ENCODE measurements around the gene SYK. TPM values are rescaled to one million over a fixed set of nuclear protein-coding genes. Genes with fewer than 3 reads are reported as not detected.
"Not testable (repeated sequence)": the region's sequence is repeated elsewhere in the genome, so short reads cannot be mapped to it uniquely, and the experiment has no call there.

Gene SYK
- total and polyA plus RNA-seq, 2 of the 13 experiments (the other 11 are each of a cell fraction or from before 2014, with no cell fraction given), result not detected

- H3K79me2 ChIP-seq (ENCODE audit: insufficient read depth, low read length); BruUV-seq (replicated peaks); H4K20me1 ChIP-seq (ENCODE audit: insufficient read depth, low read length); FAIRE-seq; H3K9me3 ChIP-seq (ENCODE audit: low read length); H3K36me3 ChIP-seq (replicated peaks in 1 of 2; ENCODE audit: control insufficient read depth in 1 of 2, insufficient read depth in 2 of 2, low read length in 2 of 2); H3K27ac ChIP-seq (ENCODE audit: extremely low read length, insufficient read depth, low read length); ATAC-seq; POLR2A ChIA-PET; H3K4me2 ChIP-seq (ENCODE audit: low read depth, low read length); H3K27me3 ChIP-seq (ENCODE audit: control insufficient read depth in 1 of 2, insufficient read depth in 2 of 2, low read length in 2 of 2); H3K4me1 ChIP-seq (ENCODE audit: insufficient read depth, low read length); H3K9ac ChIP-seq (ENCODE audit: insufficient read depth, low read depth, low read length); H2AFZ ChIP-seq (ENCODE audit: low read length); H3K4me3 ChIP-seq (replicated peaks in 1 of 3; ENCODE audit: insufficient read depth in 1 of 3, low read depth in 2 of 3, low read length in 3 of 3): not testable (repeated sequence)
- WGBS (ENCODE audit: low lambda C conversion rate), result 7% methylated on average over 5 of the region's 13 CpGs
- in situ Hi-C loops (cut with HindIII; ENCODE audit: extremely low pct_ligation_motif_present, low pct_unique_long_range_greater_than_20kb) (loop anchor here (25.0 kb wide), 1 partner anchor 618 kb away; no protein-coding TSS in a partner anchor), intact Hi-C loops (cut with micrococcal nuclease; ENCODE audit: unreplicated experiment) (loop anchor here (5.0 kb wide), 1 partner anchor 528 kb away; no protein-coding TSS in a partner anchor)
- DNase-seq (ENCODE audit: low spot score), result peak; percentile 4
- TF ChIP-seq CTCF (CRISPR knock-in tag; IDR thresholded peaks at IDR 0.05), result peak; percentile 60
- peak; percentile 52; the same call in 1 of the 2 replicates for TF ChIP-seq SMC3 (IDR thresholded peaks at IDR 0.05; ENCODE audit: low read length)
- TF ChIP-seq FOSL2 (CRISPR knock-in tag; IDR thresholded peaks at IDR 0.05), result peak; percentile 39
- peak; percentile 71 for TF ChIP-seq STAG1 (CRISPR knock-in tag; IDR thresholded peaks at IDR 0.05)
- CTCF ChIA-PET (ENCODE audit: low intra/inter-chr PET ratio, low total read pairs), result interaction anchor here (1.7 kb wide), 1 partner anchor 613 kb away, joined by 10 read pairs; no protein-coding TSS in a partner anchor
Measured at GRCh38 chr9:90755514-90756371, 45.9 kb upstream of the SYK start.

DNA sequence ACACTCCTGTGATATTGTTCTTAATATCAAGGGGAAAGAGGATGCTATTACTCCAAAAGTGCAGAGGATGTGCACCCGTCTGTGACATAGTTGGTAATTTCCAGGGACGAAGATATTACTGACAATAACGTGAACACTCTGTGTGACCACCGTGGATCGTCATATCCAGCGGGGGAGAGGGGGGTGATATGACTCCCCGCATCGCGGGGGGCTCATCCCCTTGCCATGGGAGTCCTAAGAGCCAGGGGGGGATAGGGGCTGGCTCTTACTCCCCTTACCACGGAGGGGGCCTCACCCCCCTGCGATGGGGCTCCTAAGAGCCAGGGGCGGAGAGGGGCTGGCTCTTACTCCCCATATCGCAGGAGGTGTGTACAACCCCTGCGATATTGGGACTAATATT, 41.0 kb upstream of the SYK start:
- H3K9me3 ChIP-seq (ENCODE audit: low read length); CTCF ChIA-PET (ENCODE audit: low intra/inter-chr PET ratio, low total read pairs); DNase-seq (ENCODE audit: low spot score); H3K4me1 ChIP-seq (ENCODE audit: insufficient read depth, low read length); H4K20me1 ChIP-seq (ENCODE audit: insufficient read depth, low read length); ATAC-seq; FAIRE-seq; H2AFZ ChIP-seq (ENCODE audit: low read length); H3K27ac ChIP-seq (ENCODE audit: extremely low read length, insufficient read depth, low read length); H3K9ac ChIP-seq (ENCODE audit: insufficient read depth, low read depth, low read length); H3K4me2 ChIP-seq (ENCODE audit: low read depth, low read length); BruUV-seq (replicated peaks); intact Hi-C loops (cut with micrococcal nuclease; ENCODE audit: unreplicated experiment); H3K27me3 ChIP-seq (ENCODE audit: control insufficient read depth in 1 of 2, insufficient read depth in 2 of 2, low read length in 2 of 2); H3K36me3 ChIP-seq (replicated peaks in 1 of 2; ENCODE audit: control insufficient read depth in 1 of 2, insufficient read depth in 2 of 2, low read length in 2 of 2); POLR2A ChIA-PET; H3K79me2 ChIP-seq (ENCODE audit: insufficient read depth, low read length); H3K4me3 ChIP-seq (replicated peaks in 1 of 3; ENCODE audit: insufficient read depth in 1 of 3, low read depth in 2 of 3, low read length in 3 of 3): not testable (repeated sequence)
- 39% methylated on average over 8 of the region's 14 CpGs for WGBS (ENCODE audit: low lambda C conversion rate)
- in situ Hi-C loops (cut with HindIII; ENCODE audit: extremely low pct_ligation_motif_present, low pct_unique_long_range_greater_than_20kb), result loop anchor here (25.0 kb wide), 1 partner anchor 623 kb away; no protein-coding TSS in a partner anchor
